ENCODE measurements around the gene TBC1D7.

TBC1D7 gene

GRCh38 chr6:13308332-13308731 is 20.0 kb downstream of the TBC1D7 start:
- no peak for TF ChIP-seq CTCF (IDR thresholded peaks at IDR 0.05; ENCODE audit: poor library complexity, severe bottlenecking)
- Histone ChIP-seq H3K36me3 (ENCODE audit: low read depth) (peaks cover 59% of the 10 kb centered on the region), H3K4me3 (ENCODE audit: severe bottlenecking) (no peak overlapping the region), H3K9me3 (ENCODE audit: severe bottlenecking) (no peaks in the 10 kb centered on the region), H3K27ac (ENCODE audit: poor library complexity, severe bottlenecking) (peak overlapping the region; percentile 90), H3K4me1 (ENCODE audit: insufficient read depth, poor library complexity, severe bottlenecking) (peaks cover 26% of the 10 kb centered on the region), H3K27me3 (ENCODE audit: insufficient read depth, poor library complexity, severe bottlenecking) (no peaks in the 10 kb centered on the region)
- ATAC-seq (ENCODE audit: low read depth) (no peak), DNase-seq (ENCODE audit: low spot score) (no peak)

- Histone ChIP-seq H3K27ac (ENCODE audit: poor library complexity, severe bottlenecking) (peak overlapping the region; percentile 90), H3K36me3 (ENCODE audit: low read depth) (peaks cover 53% of the 10 kb centered on the region), H3K9me3 (ENCODE audit: severe bottlenecking) (no peaks in the 10 kb centered on the region), H3K4me1 (ENCODE audit: insufficient read depth, poor library complexity, severe bottlenecking) (peaks cover 31% of the 10 kb centered on the region), H3K4me3 (ENCODE audit: severe bottlenecking) (no peak overlapping the region), H3K27me3 (ENCODE audit: insufficient read depth, poor library complexity, severe bottlenecking) (no peaks in the 10 kb centered on the region)
- ATAC-seq (ENCODE audit: low read depth) (peak; percentile 64), DNase-seq (ENCODE audit: low spot score) (no peak)
- no peak for TF ChIP-seq CTCF (IDR thresholded peaks at IDR 0.05; ENCODE audit: poor library complexity, severe bottlenecking)
These were observed 20.8 kb downstream of the TBC1D7 start for GRCh38 chr6:13307508-13307995.

GRCh38 chr6:13305791-13306190 is 22.5 kb downstream of the TBC1D7 start:
- H3K4me1 ChIP-seq (ENCODE audit: insufficient read depth, poor library complexity, severe bottlenecking), result peaks cover 34% of the 10 kb centered on the region
- H3K36me3 ChIP-seq (ENCODE audit: low read depth), result peaks cover 51% of the 10 kb centered on the region
- no peak for TF ChIP-seq CTCF (IDR thresholded peaks at IDR 0.05; ENCODE audit: poor library complexity, severe bottlenecking)
- ATAC-seq (ENCODE audit: low read depth) (no peak), DNase-seq (ENCODE audit: low spot score) (no peak)
- no peak overlapping the region for H3K4me3 ChIP-seq (ENCODE audit: severe bottlenecking)
- H3K9me3 ChIP-seq (ENCODE audit: severe bottlenecking), result no peaks in the 10 kb centered on the region
- no peak overlapping the region for H3K27ac ChIP-seq (ENCODE audit: poor library complexity, severe bottlenecking)
- no peaks in the 10 kb centered on the region for H3K27me3 ChIP-seq (ENCODE audit: insufficient read depth, poor library complexity, severe bottlenecking)

- no peak overlapping the region for H3K27ac ChIP-seq (ENCODE audit: poor library complexity, severe bottlenecking)
- TF ChIP-seq CTCF (IDR thresholded peaks at IDR 0.05; ENCODE audit: poor library complexity, severe bottlenecking), result no peak
- peaks cover 52% of the 10 kb centered on the region for H3K36me3 ChIP-seq (ENCODE audit: low read depth)
- no peaks in the 10 kb centered on the region for H3K9me3 ChIP-seq (ENCODE audit: severe bottlenecking)
- no peak for DNase-seq (ENCODE audit: low spot score)
- no peaks in the 10 kb centered on the region for H3K27me3 ChIP-seq (ENCODE audit: insufficient read depth, poor library complexity, severe bottlenecking)
- ATAC-seq (ENCODE audit: low read depth), result no peak
- H3K4me3 ChIP-seq (ENCODE audit: severe bottlenecking), result no peak overlapping the region
- peaks cover 34% of the 10 kb centered on the region for H3K4me1 ChIP-seq (ENCODE audit: insufficient read depth, poor library complexity, severe bottlenecking)
These were observed 23.0 kb downstream of the TBC1D7 start for GRCh38 chr6:13305288-13305687.

GRCh38 chr6:13304580-13305260 is 23.6 kb downstream of the TBC1D7 start:
- H3K4me1 ChIP-seq (ENCODE audit: insufficient read depth, poor library complexity, severe bottlenecking), result peaks cover 34% of the 10 kb centered on the region
- DNase-seq (ENCODE audit: low spot score) (no peak), ATAC-seq (ENCODE audit: low read depth) (no peak)
- H3K27ac ChIP-seq (ENCODE audit: poor library complexity, severe bottlenecking), result peak overlapping the region; percentile 82
- peaks cover 52% of the 10 kb centered on the region for H3K36me3 ChIP-seq (ENCODE audit: low read depth)
- no peaks in the 10 kb centered on the region for H3K27me3 ChIP-seq (ENCODE audit: insufficient read depth, poor library complexity, severe bottlenecking)
- H3K4me3 ChIP-seq (ENCODE audit: severe bottlenecking), result no peak overlapping the region
- no peaks in the 10 kb centered on the region for H3K9me3 ChIP-seq (ENCODE audit: severe bottlenecking)
- no peak for TF ChIP-seq CTCF (IDR thresholded peaks at IDR 0.05; ENCODE audit: poor library complexity, severe bottlenecking)
